ENCODE data around the gene MEA1.

MEA1 gene

DNA sequence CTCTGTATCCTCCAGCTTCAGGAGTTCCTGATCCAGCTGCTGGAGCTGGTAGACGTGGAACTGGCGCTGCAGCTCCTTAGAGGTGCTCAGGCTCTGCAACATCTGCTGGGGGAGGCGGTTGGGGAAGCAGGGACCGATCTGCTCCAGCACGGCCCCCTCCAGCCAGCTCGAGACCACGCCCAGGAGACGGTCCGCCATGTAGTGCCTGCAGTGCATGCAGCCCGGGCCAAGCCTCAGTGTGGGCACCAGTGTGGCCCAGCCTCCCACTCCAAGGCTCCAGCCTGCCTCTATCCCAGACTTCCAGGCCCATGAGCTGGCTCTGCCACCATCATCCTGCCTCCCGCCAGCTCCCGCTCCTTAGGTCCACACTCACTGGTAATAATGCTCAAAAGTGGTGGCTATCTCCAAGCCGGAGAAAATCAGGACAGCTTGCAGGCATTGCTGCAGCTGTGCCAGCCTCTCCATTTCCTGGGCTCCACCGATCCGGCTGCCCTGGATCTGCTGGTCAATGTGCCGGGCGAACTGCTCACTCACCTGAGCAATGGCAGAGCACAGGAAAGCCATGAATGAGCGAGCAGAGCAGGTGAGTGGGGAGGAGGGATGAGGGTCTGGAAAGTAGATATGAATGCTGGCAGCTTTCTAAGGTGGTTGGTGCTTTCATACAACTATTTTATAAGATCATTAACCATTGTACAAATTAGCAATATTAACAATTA, 27.0 kb upstream of the MEA1 start:
- no peak for DNase-seq (ENCODE audit: low spot score)

- DNase-seq (ENCODE audit: low spot score), result no peak
These were observed 25.0 kb upstream of the MEA1 start for GRCh38 chr6:43038727-43039126.

GRCh38 chr6:43037706-43038105, 24.0 kb upstream of the MEA1 start:
- DNase-seq (ENCODE audit: low spot score), result no peak

GRCh38 chr6:43037197-43037596, 23.5 kb upstream of the MEA1 start:
- no peak for DNase-seq (ENCODE audit: low spot score)

DNA sequence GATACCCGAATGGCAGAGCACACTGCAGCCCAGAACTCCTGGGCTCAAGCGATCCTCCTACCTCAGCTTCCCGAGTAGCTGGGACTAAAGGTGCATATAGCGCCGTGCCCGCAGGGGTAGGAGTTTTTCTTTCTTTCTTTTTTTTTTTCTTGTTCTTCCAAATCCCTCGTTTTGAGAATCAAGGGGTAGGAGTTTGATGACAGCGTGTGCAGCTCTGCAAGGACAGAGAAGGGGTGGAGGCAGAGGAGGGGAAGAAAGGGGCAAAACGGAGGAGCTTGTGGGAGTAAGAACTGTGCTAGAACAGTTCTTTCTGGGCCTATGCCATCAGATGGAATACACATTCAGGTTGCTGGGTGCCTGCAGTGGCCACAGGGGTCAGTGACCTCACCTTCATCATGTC, 23.0 kb upstream of the MEA1 start:
- DNase-seq (ENCODE audit: low spot score), result no peak

DNA sequence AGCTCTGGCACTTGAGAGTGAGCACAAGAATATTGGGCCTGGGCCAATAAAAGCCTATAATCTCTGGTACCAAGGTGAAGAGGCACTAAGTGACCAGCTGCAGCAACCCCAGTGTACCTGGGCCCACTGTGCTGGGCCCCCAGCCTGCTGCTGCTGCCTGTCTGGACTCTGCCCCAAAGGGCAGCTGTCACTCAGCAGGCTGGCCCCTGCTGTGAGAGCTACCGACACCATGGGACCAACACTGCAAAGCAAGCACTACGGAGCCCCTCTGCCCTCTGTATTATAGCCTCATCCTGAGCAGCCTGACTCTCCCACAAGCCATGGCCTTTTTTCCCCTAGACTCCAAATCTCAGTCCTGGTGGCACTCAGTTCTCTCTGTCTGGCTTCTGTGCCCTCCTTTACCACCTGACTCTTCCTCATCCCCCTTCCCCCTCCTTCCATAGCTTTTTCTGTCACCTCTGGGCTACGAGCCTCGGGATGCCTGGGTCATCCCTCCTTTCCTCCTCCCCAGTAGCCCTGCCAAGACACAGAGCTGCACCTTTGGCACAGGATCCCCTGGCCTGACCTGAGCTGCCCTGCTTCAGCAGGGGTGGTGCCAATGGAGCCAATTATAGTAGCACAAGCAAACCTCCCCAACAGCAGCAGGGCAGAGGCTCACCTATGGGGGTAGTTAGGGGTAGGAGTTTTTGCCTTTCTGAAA, 21.9 kb upstream of the MEA1 start:
- DNase-seq (ENCODE audit: low spot score), result no peak

DNA sequence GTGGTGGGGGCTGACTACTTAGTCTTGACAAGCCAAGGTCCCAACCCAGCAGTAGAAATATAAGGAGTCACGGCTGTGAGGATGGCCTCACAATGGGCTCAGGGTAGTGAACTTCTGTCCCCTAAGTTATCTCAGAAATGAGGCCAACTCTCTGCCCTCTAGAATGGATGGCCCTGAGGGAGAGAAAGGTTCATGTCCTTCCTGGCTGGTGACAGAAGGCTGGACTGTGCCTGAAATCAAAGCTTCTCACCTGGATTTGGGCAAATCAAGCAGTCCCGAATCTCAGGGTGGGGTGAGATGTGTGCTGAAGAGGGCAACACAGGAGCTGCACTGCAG, 20.4 kb upstream of the MEA1 start:
- DNase-seq (ENCODE audit: low spot score), result no peak

DNA sequence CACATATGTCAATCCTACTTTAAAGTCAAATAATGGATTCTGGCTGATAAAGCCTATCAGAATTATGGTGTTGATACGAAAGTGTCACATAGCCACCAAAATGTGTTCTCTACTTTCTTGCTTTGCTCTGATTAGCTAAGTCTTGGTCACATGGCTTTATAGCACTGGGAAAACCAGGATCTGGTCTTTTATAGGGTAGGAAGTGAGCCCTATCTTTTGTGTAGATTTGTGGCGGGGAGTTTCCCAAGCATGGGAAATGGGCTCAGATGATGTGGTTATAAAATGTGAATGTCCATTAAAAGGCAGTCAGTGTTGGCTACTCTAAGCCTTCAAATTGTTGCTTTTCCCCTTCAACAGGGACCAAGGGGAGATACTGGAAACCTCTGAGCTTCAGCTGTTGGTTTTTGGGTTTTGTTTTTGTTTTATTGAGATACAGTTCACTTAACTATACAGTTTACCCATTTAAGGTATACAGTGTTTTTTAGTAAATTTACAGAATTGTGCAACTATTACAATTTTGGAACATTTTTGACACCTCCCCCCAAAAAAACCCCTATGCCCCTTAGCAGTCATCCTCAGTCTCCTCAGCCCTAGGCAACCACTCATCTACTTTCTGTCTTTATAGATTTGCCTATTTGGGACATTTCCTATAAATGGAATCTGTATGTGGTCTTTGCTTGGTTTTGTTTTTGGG, 19.9 kb upstream of the MEA1 start:
- no peak for DNase-seq (ENCODE audit: low spot score)

DNA sequence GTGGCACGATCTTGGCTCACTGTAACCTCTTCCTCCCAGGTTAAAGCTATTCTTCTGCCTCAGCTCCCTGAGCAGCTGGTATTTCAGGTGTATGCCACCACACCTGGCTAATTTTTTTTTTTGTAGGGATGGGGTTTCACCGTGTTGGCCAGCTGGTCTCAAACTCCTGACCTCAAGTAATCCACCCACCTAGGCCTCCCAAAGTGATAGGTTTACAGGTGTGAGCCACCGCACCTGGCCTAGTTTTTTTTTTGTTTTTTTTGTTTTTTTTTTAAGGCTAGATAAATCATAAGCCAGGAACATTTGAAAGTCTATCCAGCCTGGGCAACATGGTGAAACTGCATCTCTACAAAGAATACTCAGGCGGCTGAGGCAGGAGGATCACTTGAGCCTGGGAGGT, 18.6 kb upstream of the MEA1 start:
- DNase-seq (ENCODE audit: low spot score), result no peak

- DNase-seq (ENCODE audit: low spot score), result no peak
These were observed 15.4 kb upstream of the MEA1 start for GRCh38 chr6:43029120-43029519.

- DNase-seq (ENCODE audit: low spot score), result no peak
These were observed 12.6 kb upstream of the MEA1 start for GRCh38 chr6:43026365-43026764.

- DNase-seq (ENCODE audit: low spot score), result no peak
These were observed 10.7 kb upstream of the MEA1 start for GRCh38 chr6:43024436-43024835.

- peak; percentile 70 for DNase-seq (ENCODE audit: low spot score)
These were observed 7.7 kb upstream of the MEA1 start, which contains the start of gene RRP36 for GRCh38 chr6:43021270-43022047. TSS of gene RRP36 (plus strand) at chr6:43021623. CDS start at chr6:43021655, 32 bp downstream.

DNA sequence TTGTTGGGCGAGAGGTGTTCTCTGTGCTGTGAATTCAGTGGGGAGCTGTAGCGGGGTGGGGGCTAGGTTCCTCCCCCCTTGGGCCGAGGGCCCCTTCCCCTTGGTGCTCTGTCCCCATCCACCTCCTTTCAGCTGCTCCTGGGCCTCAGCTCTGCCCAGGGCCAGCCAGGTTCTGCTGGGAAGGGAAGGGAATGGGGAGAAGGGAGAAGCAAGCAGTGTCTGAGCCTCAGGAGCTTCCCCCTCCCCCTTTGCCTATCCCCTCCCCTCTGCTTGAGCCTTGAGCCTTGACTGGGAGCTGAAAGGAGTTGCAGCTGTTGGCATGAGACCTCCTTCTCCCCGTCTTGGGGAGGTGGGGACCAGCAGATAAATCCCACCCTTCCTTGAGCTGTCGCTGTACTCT, 7.1 kb upstream of the MEA1 start:
- no peak for DNase-seq (ENCODE audit: low spot score)

GRCh38 chr6:43020052-43020705, 6.4 kb upstream of the MEA1 start:
- no peak for DNase-seq (ENCODE audit: low spot score)

- DNase-seq (ENCODE audit: low spot score), result no peak
These were observed 5.4 kb upstream of the MEA1 start for GRCh38 chr6:43019152-43019551.

GRCh38 chr6:43016943-43017334, 3.2 kb upstream of the MEA1 start:
- DNase-seq (ENCODE audit: low spot score), result no peak

DNA sequence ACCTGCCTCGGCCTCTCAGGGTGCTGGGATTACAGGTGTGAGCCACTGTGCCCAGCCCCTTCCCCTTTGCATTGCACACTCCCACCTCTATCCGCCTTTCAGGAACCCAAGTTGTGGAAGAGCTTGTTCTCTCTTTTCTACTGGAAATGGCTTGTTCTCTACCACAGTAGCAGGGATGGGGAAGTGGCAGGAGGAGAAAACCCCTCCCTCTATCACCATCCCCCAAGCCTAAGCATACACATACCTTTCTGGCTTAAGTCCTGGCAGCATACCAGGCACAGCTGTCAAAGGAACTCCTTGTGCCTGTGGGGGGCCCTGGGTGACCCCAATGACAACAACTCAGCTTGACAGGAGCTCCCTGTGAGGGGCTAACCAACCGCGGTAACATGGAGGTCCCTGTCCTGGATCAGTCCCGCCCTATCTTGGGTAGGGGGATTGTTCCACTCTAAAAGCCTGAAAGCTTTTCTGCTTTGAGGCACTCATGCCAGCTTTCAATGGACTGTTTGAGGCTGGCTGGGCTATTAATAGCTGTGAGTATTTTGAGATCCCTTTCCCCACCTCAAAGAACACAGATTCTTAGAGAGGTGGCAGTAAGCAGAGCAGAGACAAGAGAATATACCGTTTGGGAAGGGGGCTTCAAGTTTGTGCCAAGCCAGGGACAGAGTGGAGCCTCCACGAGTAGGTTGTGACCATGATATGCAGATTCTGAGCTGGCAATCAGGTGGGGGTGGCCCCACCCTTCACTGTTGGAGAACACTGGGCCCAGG, 2.6 kb upstream of the MEA1 start:
- DNase-seq (ENCODE audit: low spot score), result no peak

GRCh38 chr6:43014434-43014909, 726 bp upstream of the MEA1 start:
- DNase-seq (ENCODE audit: low spot score), result no peak

DNA sequence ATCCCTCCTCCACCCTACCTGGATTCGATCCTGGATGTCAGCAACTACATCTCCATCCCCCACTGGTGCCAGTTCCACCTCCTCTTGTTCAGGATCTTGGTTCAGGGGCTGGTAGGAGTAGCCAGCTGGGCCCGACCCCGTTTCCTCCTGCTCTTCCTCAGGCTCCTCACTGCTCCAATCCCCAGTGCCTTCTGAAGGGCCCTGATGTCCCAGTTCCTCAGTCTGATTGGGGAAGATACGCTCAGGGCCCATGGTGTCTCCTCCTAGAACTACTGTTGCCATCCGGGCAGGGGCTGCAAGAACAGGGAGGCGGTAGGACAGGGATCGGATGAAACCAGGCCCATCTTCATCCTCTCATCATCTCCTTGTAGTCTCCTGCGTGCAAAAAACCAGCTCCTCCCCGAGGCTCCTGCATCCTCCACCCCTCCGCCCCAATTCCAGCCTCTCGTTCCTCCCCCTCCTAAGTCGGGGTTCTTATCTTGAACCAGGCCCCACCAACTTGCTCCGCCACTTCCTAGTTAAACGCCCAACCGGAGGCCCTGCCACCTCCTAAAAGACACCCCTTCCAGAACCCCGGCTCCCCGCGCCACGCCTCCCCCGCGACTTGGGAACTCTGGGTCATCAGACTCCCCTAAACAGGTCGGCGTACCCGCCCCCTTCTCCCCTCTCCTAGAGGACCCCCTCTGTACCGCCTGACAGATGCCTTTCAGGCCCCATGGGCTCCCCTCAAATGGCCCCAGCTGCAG, 476 bp downstream of the MEA1 start:
- DNase-seq (ENCODE audit: low spot score), result peak; percentile 26
